SK-N-SH treated with all-trans-retinoic acid at 6 μM for 48 hours (cell line): ENCODE results near the gene LDLRAD2.

Experiments used
- ATAC-seq: fragments of 200-7000 bp; cut with Tn5 transposase; 3 replicates; pipeline ENCODE4 v1.9.1; 2020; ENCODE audit warnings: mild to moderate bottlenecking, moderate library complexity
- ARNTL ChIP-seq: fragments of 450-650 bp; formaldehyde crosslinking; IDR thresholded peaks from 2 replicates; pipeline ENCODE4 v1.5.0; 2020; ENCODE audit warnings: low read depth, mild to moderate bottlenecking, moderate library complexity, borderline replicate concordance
- BACH2 ChIP-seq: fragments of 250-450 bp; sonication (Bioruptor Pico); IDR thresholded peaks from 2 replicates; pipeline ENCODE4 v1.9.0; 2021; ENCODE audit warnings: mild to moderate bottlenecking, borderline replicate concordance
- CSDC2 ChIP-seq: fragments of 250-450 bp; sonication (Bioruptor Pico); IDR thresholded peaks from 2 replicates; pipeline ENCODE4 v1.5.0; 2020; ENCODE audit warnings: mild to moderate bottlenecking, moderate library complexity
- ESRRG ChIP-seq: fragments of 250-450 bp; sonication (Bioruptor Pico); IDR thresholded peaks from 2 replicates; pipeline ENCODE4 v1.6.1; 2021; ENCODE audit warnings: mild to moderate bottlenecking
- GLIS3 ChIP-seq: fragments of 250-450 bp; sonication (Bioruptor Pico); IDR thresholded peaks from 2 replicates; pipeline ENCODE4 v1.5.0; 2020; ENCODE audit warnings: mild to moderate bottlenecking, moderate library complexity
- ISL1 ChIP-seq: fragments of 250-450 bp; sonication (Bioruptor Pico); IDR thresholded peaks from 2 replicates; pipeline ENCODE4 v2.1.2; 2022; ENCODE audit warnings: mild to moderate bottlenecking, moderate library complexity
- PPARA ChIP-seq: fragments of 250-450 bp; sonication (Bioruptor Pico); IDR thresholded peaks from 2 replicates; pipeline ENCODE4 v1.5.0; 2020; ENCODE audit warnings: mild to moderate bottlenecking, borderline replicate concordance
- SNAI2 ChIP-seq: fragments of 250-450 bp; sonication (Bioruptor Pico); IDR thresholded peaks from 2 replicates; pipeline ENCODE4 v1.5.0; 2020; ENCODE audit warnings: mild to moderate bottlenecking, moderate library complexity
- TCF4 ChIP-seq: fragments of 250-450 bp; sonication (Bioruptor Pico); IDR thresholded peaks from 2 replicates; pipeline ENCODE4 v1.8.0; 2021; ENCODE audit warnings: mild to moderate bottlenecking, moderate library complexity, borderline replicate concordance
- TOX ChIP-seq: fragments of 250-450 bp; sonication (Bioruptor Pico); IDR thresholded peaks from 2 replicates; pipeline ENCODE4 v1.8.0; 2021; ENCODE audit warnings: mild to moderate bottlenecking, moderate library complexity, borderline replicate concordance
- ZC3H10 ChIP-seq: fragments of 250-450 bp; sonication (Bioruptor Pico); IDR thresholded peaks from 2 replicates; pipeline ENCODE4 v1.5.1; 2021; ENCODE audit warnings: mild to moderate bottlenecking, moderate library complexity
- ZFP3 ChIP-seq: fragments of 250-450 bp; sonication (Bioruptor Pico); IDR thresholded peaks from 2 replicates; pipeline ENCODE4 v1.5.0; 2020; ENCODE audit warnings: mild to moderate bottlenecking, moderate library complexity
- ZFP30 ChIP-seq: fragments of 450-650 bp; formaldehyde crosslinking; IDR thresholded peaks from 2 replicates; pipeline ENCODE4 v1.5.0; 2022; ENCODE audit warnings: mild to moderate bottlenecking, moderate library complexity
- ZNF565 ChIP-seq: fragments of 450-650 bp; formaldehyde crosslinking; conservative IDR thresholded peaks from 2 replicates; pipeline ENCODE4 v1.5.0; 2020; ENCODE audit warnings: low read depth, mild to moderate bottlenecking, moderate library complexity
- ZNF70 ChIP-seq: fragments of 450-650 bp; formaldehyde crosslinking; IDR thresholded peaks from 2 replicates; pipeline ENCODE4 v1.5.0; 2020; ENCODE audit warnings: mild to moderate bottlenecking, moderate library complexity
- ZNF8 ChIP-seq: fragments of 450-650 bp; formaldehyde crosslinking; IDR thresholded peaks from 2 replicates; pipeline ENCODE4 v1.5.0; 2020; ENCODE audit warnings: mild to moderate bottlenecking, moderate library complexity
- TF ChIP-seq, protein P1 (sequence below): fragments of 250-450 bp; sonication (Bioruptor Pico); IDR thresholded peaks from 2 replicates; pipeline ENCODE4 v1.5.1; 2020; ENCODE audit warnings: low read depth, mild to moderate bottlenecking, moderate library complexity
- TF ChIP-seq, protein P2 (sequence below): fragments of 250-450 bp; sonication (Bioruptor Pico); IDR thresholded peaks from 2 replicates; pipeline ENCODE4 v1.8.0; 2020; ENCODE audit warnings: mild to moderate bottlenecking, moderate library complexity, borderline replicate concordance
- TF ChIP-seq, protein P3 (sequence below): fragments of 250-450 bp; sonication (Bioruptor Pico); IDR thresholded peaks from 2 replicates; pipeline ENCODE4 v1.5.1; 2021; ENCODE audit warnings: mild to moderate bottlenecking, moderate library complexity
- TF ChIP-seq, protein P4 (sequence below): fragments of 250-450 bp; sonication (Bioruptor Pico); IDR thresholded peaks from 2 replicates; pipeline ENCODE4 v1.8.0; 2021; ENCODE audit warnings: low read depth, mild to moderate bottlenecking, moderate library complexity, borderline replicate concordance
- TF ChIP-seq, protein P5 (sequence below): fragments of 250-450 bp; sonication (Bioruptor Pico); IDR thresholded peaks from 2 replicates; pipeline ENCODE4 v1.5.0; 2020; ENCODE audit warnings: mild to moderate bottlenecking, moderate library complexity

Gene LDLRAD2

DNA sequence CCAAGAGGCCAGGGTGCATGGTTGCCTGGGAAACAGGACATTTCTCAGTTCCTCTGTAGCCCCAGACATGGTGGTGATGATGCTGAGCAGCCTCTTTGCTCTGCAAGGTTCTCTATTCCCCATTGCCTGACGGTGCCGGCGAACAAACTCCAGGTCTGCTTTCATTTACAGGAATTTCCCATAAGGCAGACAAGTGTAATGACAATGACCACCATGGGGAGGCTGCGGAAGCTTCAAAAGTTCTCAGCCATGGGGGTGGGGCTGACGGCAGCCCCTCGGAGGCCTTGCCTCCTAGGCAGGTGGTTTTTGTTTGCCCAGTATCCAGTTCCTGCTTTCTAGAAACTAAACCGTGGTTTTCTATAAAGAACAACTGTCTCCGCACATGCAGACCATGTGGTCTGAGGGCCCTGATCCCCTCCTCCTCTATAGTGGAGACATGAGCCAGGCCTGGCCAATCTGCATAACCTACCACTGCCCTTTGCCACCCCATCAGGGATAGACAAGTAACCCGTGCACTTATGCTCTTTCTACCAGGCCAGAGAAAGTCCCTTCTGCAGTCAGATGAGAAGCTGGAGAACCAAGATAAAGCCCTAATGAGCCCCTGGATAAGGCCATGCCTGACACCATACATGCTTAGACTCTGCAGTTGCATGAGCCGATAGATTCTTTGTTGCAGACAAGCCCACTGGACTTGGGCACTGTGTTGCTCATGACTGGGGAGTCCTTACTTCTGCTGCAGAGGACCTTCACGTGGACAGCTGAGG lies 54.1 kb downstream of the LDLRAD2 start:
- TF ChIP-seq ZC3H10 (CRISPR knock-in tag) (no peak), ZNF565 (no peak), BACH2 (no peak), ZFP3 (CRISPR knock-in tag) (no peak), ARNTL (no peak), ZNF70 (CRISPR knock-in tag) (no peak), ESRRG (CRISPR knock-in tag) (no peak), ISL1 (CRISPR knock-in tag) (no peak)
- TF ChIP-seq, protein P1, sequence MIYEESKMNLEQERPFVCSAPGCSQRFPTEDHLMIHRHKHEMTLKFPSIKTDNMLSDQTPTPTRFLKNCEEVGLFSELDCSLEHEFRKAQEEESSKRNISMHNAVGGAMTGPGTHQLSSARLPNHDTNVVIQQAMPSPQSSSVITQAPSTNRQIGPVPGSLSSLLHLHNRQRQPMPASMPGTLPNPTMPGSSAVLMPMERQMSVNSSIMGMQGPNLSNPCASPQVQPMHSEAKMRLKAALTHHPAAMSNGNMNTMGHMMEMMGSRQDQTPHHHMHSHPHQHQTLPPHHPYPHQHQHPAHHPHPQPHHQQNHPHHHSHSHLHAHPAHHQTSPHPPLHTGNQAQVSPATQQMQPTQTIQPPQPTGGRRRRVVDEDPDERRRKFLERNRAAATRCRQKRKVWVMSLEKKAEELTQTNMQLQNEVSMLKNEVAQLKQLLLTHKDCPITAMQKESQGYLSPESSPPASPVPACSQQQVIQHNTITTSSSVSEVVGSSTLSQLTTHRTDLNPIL (CRISPR knock-in tag): no peak
- TF ChIP-seq, protein P2, sequence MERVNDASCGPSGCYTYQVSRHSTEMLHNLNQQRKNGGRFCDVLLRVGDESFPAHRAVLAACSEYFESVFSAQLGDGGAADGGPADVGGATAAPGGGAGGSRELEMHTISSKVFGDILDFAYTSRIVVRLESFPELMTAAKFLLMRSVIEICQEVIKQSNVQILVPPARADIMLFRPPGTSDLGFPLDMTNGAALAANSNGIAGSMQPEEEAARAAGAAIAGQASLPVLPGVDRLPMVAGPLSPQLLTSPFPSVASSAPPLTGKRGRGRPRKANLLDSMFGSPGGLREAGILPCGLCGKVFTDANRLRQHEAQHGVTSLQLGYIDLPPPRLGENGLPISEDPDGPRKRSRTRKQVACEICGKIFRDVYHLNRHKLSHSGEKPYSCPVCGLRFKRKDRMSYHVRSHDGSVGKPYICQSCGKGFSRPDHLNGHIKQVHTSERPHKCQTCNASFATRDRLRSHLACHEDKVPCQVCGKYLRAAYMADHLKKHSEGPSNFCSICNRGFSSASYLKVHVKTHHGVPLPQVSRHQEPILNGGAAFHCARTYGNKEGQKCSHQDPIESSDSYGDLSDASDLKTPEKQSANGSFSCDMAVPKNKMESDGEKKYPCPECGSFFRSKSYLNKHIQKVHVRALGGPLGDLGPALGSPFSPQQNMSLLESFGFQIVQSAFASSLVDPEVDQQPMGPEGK (CRISPR knock-in tag): no peak
- TF ChIP-seq, protein P3, sequence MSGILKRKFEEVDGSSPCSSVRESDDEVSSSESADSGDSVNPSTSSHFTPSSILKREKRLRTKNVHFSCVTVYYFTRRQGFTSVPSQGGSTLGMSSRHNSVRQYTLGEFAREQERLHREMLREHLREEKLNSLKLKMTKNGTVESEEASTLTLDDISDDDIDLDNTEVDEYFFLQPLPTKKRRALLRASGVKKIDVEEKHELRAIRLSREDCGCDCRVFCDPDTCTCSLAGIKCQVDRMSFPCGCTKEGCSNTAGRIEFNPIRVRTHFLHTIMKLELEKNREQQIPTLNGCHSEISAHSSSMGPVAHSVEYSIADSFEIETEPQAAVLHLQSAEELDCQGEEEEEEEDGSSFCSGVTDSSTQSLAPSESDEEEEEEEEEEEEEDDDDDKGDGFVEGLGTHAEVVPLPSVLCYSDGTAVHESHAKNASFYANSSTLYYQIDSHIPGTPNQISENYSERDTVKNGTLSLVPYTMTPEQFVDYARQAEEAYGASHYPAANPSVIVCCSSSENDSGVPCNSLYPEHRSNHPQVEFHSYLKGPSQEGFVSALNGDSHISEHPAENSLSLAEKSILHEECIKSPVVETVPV (CRISPR knock-in tag): no peak
- ATAC-seq: no peak

DNA sequence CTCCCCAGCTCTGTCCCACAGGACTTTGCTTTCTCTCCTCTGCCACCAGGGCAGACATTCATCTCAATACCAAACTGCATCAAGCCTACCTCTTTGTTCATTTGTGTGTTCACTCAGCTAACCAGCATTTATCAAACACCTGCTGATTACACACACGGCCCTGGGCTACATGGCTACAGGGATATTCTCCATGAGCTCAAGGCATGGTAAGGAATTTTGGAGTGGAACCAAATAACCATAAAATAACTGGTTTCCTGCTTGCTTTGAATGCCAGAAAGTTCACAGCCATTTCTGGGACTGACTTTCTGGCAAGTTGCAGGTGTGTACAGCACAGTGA lies 54.6 kb downstream of the LDLRAD2 start:
- no peak for ATAC-seq
- no peak for TF ChIP-seq ZFP30 (CRISPR knock-in tag)
- TF ChIP-seq CSDC2 (CRISPR knock-in tag): no peak
- TF ChIP-seq GLIS3: no peak
- TF ChIP-seq ZFP3 (CRISPR knock-in tag): no peak
- TF ChIP-seq, protein P1 (CRISPR knock-in tag): no peak
- TF ChIP-seq ZNF8 (CRISPR knock-in tag): no peak
- TF ChIP-seq ISL1 (CRISPR knock-in tag): no peak
- TF ChIP-seq ESRRG (CRISPR knock-in tag): no peak
- TF ChIP-seq, protein P4, sequence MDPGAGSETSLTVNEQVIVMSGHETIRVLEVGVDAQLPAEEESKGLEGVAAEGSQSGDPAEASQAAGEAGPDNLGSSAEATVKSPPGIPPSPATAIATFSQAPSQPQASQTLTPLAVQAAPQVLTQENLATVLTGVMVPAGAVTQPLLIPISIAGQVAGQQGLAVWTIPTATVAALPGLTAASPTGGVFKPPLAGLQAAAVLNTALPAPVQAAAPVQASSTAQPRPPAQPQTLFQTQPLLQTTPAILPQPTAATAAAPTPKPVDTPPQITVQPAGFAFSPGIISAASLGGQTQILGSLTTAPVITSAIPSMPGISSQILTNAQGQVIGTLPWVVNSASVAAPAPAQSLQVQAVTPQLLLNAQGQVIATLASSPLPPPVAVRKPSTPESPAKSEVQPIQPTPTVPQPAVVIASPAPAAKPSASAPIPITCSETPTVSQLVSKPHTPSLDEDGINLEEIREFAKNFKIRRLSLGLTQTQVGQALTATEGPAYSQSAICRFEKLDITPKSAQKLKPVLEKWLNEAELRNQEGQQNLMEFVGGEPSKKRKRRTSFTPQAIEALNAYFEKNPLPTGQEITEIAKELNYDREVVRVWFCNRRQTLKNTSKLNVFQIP (CRISPR knock-in tag): no peak
- TF ChIP-seq, protein P3 (CRISPR knock-in tag): no peak
- no peak for TF ChIP-seq SNAI2 (CRISPR knock-in tag)
- no peak for TF ChIP-seq TOX (CRISPR knock-in tag)
- no peak for TF ChIP-seq ZC3H10 (CRISPR knock-in tag)
- TF ChIP-seq TCF4 (CRISPR knock-in tag): no peak
- TF ChIP-seq, protein P2 (CRISPR knock-in tag): no peak
- no peak for TF ChIP-seq ARNTL
- no peak for TF ChIP-seq PPARA
- no peak for TF ChIP-seq ZNF565
- TF ChIP-seq, protein P5, sequence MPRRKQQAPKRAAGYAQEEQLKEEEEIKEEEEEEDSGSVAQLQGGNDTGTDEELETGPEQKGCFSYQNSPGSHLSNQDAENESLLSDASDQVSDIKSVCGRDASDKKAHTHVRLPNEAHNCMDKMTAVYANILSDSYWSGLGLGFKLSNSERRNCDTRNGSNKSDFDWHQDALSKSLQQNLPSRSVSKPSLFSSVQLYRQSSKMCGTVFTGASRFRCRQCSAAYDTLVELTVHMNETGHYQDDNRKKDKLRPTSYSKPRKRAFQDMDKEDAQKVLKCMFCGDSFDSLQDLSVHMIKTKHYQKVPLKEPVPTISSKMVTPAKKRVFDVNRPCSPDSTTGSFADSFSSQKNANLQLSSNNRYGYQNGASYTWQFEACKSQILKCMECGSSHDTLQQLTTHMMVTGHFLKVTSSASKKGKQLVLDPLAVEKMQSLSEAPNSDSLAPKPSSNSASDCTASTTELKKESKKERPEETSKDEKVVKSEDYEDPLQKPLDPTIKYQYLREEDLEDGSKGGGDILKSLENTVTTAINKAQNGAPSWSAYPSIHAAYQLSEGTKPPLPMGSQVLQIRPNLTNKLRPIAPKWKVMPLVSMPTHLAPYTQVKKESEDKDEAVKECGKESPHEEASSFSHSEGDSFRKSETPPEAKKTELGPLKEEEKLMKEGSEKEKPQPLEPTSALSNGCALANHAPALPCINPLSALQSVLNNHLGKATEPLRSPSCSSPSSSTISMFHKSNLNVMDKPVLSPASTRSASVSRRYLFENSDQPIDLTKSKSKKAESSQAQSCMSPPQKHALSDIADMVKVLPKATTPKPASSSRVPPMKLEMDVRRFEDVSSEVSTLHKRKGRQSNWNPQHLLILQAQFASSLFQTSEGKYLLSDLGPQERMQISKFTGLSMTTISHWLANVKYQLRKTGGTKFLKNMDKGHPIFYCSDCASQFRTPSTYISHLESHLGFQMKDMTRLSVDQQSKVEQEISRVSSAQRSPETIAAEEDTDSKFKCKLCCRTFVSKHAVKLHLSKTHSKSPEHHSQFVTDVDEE (CRISPR knock-in tag): no peak
